Stimulated activated naive B cell treated with anti-CD40 and anti-IgM and Interleukin-4, amounts not matched to agents 10 μg/mL and 1 μg/mL and 100 μg/mL, for 72 hours (primary cell): Measurements from ENCODE around the gene C19orf85.

Experiments used
- ATAC-seq, 2 donors: fragments of 150-1000 bp; cut with Tn5 transposase; replicated peaks; 2 replicates each; pipeline ENCODE4 v1.10.0; 2021; ENCODE audit warnings: moderate library complexity in 1 of 2
- DNase-seq: peaks from one replicate; pipeline ENCODE4 v3.0.0; 2021
- H3K27ac Mint-ChIP-seq: one replicate; pipeline ENCODE4 v1.8.0; 2022; ENCODE audit warnings: mild to moderate bottlenecking, mixed read lengths
- H3K27me3 Mint-ChIP-seq, 2 donors: one replicate each; pipeline ENCODE4 v1.8.0; 2022; ENCODE audit warnings: mixed read lengths in 2 of 2
- H3K36me3 Mint-ChIP-seq, 2 donors: one replicate each; pipeline ENCODE4 v1.8.0; 2022; ENCODE audit warnings: mixed read lengths in 2 of 2, mild to moderate bottlenecking in 1 of 2
- H3K4me1 Mint-ChIP-seq, 2 donors: one replicate each; pipeline ENCODE4 v1.8.0; 2022; ENCODE audit warnings: mixed read lengths in 2 of 2, mild to moderate bottlenecking in 1 of 2
- H3K4me3 Mint-ChIP-seq, 2 donors: one replicate each; pipeline ENCODE4 v1.8.0; 2022; ENCODE audit warnings: mild to moderate bottlenecking in 2 of 2, mixed read lengths in 2 of 2, moderate library complexity in 1 of 2
- H3K9me3 Mint-ChIP-seq, 2 donors: one replicate each; pipeline ENCODE4 v1.8.0; 2022; ENCODE audit warnings: mixed read lengths in 2 of 2, mild to moderate bottlenecking in 1 of 2

Gene C19orf85

DNA sequence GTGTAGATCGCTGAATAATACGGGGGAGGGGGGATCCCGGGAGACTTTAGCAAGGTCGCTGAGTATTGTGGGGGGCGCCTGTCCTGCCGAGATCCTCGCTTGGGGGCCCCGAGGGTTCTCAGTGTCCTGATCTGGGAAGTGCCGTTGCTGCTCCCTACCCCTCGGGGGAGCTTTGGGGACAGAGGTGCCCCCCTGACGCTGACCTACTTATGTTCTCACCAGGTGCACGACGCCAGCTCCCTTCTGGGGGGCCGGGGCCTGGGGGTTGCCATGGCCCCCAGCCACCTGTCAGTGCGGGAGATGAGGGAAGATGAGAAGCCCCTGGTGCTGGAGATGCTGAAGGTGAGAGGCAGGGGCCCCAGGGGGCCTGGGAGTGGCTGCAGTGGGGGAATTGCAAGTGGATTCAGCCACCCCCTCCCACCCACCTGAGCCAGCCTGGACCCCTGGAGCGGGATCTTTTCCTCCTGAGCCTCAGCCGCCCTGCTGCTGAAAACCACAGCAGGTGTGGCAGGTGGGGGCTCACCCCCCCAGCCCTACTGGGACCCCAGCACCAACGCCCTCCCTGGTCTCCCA, 21.0 kb upstream of the C19orf85 start:
- Mint-ChIP-seq H3K4me3 (peak overlapping the region; percentile 74 to 87), H3K9me3 (no peaks in the 10 kb centered on the region), H3K27ac (peak overlapping the region; percentile 89), H3K36me3 (peaks cover 3 to 7% of the 10 kb centered on the region in 2 donors), H3K27me3 (peaks cover 0 to 4% of the 10 kb centered on the region in 2 donors), H3K4me1 (peaks cover 15 to 37% of the 10 kb centered on the region in 2 donors)
- ATAC-seq (peak in 1 of 2 donors; percentile 9), DNase-seq (no peak)

DNA sequence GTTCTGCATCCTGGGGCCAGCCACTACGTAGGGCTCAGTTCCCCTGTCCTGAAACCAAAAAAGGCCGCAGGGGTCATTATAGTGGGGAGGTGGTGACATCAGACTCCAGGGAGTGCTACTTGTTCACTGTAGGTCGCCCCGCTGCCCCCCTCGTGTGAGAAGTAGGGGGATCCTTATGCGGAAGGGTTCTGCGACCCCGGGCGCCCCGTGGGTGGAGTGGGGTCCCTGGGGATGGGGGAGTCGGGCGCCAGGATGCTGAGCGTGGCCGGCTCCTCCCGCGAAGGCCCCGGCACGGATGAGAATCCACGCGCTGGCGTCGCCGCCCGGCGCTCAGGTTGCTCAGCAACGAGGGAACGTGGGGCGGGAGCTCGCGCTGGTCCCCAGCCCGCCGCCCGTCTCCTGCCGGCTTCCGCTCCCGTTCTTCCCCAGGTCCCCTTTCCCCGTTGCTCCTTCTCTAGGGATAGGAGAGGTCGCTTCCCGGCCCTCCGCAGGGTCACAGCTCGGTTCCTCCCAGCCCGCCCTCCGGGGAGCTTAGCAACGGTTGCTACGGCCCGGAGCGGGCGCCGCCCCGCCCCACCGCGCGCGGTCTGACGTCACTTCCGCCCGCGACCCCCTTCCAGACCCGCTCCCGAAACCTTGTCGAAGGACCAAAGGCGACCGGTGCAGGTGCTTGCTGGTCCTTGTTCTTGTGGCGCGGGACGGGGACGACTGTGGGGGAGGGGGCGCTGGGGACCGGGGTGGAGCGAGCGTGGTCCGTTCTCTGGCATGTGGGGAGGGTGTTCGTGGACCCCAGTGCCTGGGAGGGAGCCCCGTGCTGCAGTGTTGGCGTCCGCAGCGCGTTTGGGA, 20.3 kb upstream of the C19orf85 start, which contains the start of gene NAT14:
Gene NAT14 (plus strand): TSS at position 596 of the 846 bp plus-strand sequence. CDS start 521 bp downstream, outside the sequence.
- ATAC-seq (peak; percentile 82 to 87), DNase-seq (peak; percentile 57)
- peak within 1 kb of the TSS; percentile 74 to 87 for H3K4me3 Mint-ChIP-seq
- H3K27me3 Mint-ChIP-seq = no peaks in the 10 kb centered on the region
- no peaks in the 10 kb centered on the region for H3K9me3 Mint-ChIP-seq
- peak within 1 kb of the TSS; percentile 89 for H3K27ac Mint-ChIP-seq
- H3K4me1 Mint-ChIP-seq = peaks cover 16 to 39% of the 10 kb centered on the region in 2 donors
- H3K36me3 Mint-ChIP-seq = peaks cover 5 to 10% of the 10 kb centered on the region in 2 donors

DNA sequence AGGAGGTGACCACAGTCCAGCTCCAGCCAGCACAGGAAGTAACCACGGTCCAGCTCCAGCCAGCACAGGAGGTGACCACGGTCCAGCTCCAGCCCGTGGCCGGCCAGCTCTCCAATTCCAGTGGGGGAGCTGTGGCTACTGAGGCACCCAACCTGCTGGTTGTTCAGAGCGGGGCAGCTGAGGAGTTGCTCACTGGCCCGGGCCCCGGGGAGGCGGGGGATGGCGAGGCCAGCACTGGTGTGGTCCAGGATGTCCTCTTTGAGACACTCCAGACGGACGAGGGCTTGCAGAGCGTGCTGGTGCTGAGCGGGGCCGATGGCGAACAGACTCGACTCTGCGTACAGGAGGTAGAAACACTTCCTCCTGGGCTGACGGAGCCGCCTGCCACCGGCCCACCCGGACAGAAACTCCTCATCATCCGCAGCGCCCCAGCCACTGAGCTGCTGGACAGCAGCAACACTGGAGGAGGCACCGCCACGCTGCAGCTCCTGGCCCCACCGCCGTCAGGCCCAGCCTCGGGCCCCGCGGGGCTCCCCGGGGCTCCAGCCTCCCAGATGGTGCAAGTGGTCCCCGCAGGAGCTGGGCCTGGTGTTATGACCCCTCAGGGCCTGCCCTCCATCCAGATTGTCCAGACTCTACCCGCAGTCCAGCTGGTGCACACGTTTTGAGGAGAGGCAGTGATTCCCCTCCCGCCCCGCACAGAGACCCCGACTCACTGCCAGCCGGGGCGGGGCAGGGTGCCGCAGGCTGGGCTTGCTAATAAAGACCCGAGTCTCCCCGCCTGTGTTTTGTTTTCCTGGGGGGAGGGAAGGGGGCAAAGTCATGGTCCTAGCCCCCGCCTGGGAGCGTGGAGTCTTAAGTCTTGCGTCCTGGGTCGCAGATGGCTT, 19.4 kb upstream of the C19orf85 start:
- Mint-ChIP-seq H3K27me3 (no peaks in the 10 kb centered on the region), H3K36me3 (peaks cover 9 to 17% of the 10 kb centered on the region in 2 donors), H3K4me1 (peaks cover 22 to 48% of the 10 kb centered on the region in 2 donors), H3K9me3 (no peaks in the 10 kb centered on the region), H3K4me3 (peak overlapping the region; percentile 74 to 87), H3K27ac (peak overlapping the region; percentile 84)
- ATAC-seq = no peak
- no peak for DNase-seq

DNA sequence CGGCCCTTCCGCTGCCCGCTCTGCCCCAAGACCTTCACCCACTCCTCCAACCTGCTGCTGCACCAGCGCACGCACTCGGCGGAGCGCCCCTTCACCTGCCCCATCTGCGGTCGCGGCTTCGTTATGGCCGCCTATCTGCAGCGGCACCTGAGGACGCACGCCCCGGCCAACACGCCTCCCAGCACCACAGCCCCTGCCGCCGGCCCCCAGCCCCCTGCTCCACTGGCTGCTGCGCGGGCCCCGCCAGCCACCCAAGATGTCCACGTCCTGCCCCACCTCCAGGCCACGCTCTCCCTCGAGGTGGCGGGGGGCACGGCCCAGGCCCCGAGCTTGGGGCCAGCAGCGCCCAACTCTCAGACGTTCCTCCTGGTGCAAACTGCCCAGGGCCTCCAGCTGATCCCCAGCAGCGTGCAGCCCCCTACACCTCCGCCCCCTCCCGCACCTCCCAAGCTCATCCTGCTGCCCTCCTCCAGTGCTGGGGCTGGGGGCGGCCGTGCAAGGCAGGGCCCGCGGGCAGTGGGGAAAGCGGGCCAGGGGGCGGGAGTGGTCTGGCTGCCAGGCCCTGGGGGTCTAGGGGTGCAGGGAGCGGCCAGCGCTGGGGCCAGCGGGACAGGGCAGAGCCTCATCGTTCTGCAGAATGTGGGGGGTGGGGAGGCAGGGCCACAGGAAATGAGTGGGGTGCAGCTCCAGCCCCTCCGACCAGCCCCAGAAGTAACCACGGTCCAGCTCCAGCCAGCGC, 18.6 kb upstream of the C19orf85 start:
- peak overlapping the region; percentile 31 for H3K27ac Mint-ChIP-seq
- H3K9me3 Mint-ChIP-seq = no peaks in the 10 kb centered on the region
- peaks cover 13 to 22% of the 10 kb centered on the region in 2 donors for H3K36me3 Mint-ChIP-seq
- ATAC-seq = no peak
- peaks cover 28 to 51% of the 10 kb centered on the region in 2 donors for H3K4me1 Mint-ChIP-seq
- no peak for DNase-seq
- H3K27me3 Mint-ChIP-seq = no peaks in the 10 kb centered on the region
- peak overlapping the region in 1 of 2 donors; percentile 57 for H3K4me3 Mint-ChIP-seq

DNA sequence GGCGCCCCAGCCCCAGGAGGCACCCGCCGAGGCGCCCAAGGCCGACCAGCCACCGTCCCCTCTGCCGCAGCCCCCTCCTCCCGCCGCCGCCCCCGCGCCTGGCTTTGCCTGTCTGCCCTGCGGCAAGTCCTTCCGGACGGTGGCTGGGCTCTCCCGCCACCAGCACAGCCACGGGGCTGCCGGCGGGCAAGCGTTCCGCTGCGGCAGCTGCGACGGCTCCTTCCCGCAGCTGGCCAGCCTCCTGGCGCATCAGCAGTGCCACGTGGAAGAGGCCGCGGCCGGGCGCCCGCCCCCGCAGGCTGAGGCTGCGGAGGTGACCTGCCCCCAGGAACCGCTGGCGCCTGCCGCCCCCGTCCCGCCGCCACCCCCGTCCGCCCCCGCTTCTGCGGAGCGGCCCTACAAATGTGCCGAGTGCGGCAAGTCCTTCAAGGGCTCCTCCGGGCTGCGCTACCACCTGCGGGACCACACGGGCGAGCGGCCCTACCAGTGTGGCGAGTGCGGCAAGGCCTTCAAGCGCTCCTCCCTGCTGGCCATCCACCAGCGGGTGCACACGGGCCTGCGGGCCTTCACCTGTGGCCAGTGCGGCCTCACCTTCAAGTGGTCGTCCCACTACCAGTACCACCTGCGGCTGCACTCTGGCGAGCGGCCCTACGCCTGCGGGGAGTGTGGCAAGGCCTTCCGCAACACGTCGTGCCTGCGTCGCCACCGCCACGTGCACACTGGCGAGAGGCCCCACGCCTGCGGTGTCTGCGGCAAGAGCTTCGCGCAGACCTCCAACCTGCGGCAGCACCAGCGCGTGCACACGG, 17.8 kb upstream of the C19orf85 start:
- Mint-ChIP-seq H3K27me3 (no peaks in the 10 kb centered on the region), H3K27ac (no peak overlapping the region), H3K4me3 (no peak overlapping the region), H3K36me3 (peaks cover 16 to 27% of the 10 kb centered on the region in 2 donors), H3K9me3 (no peaks in the 10 kb centered on the region), H3K4me1 (peaks cover 27 to 49% of the 10 kb centered on the region in 2 donors)
- ATAC-seq (no peak), DNase-seq (no peak)

DNA sequence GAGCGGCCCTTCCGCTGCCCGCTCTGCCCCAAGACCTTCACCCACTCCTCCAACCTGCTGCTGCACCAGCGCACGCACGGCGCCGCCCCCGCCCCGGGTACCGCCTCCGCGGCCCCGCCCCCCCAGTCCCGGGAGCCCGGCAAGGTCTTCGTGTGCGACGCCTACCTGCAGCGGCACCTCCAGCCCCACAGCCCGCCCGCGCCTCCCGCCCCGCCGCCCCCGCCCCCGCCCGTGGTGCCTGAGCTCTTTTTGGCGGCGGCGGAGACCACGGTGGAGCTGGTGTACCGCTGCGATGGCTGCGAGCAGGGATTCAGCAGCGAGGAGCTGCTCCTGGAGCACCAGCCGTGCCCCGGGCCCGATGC, 17.2 kb upstream of the C19orf85 start:
- Mint-ChIP-seq H3K36me3 (peaks cover 16 to 27% of the 10 kb centered on the region in 2 donors), H3K9me3 (no peaks in the 10 kb centered on the region), H3K27me3 (no peaks in the 10 kb centered on the region), H3K4me1 (peaks cover 27 to 48% of the 10 kb centered on the region in 2 donors), H3K4me3 (no peak overlapping the region), H3K27ac (no peak overlapping the region)
- ATAC-seq = no peak
- no peak for DNase-seq

DNA sequence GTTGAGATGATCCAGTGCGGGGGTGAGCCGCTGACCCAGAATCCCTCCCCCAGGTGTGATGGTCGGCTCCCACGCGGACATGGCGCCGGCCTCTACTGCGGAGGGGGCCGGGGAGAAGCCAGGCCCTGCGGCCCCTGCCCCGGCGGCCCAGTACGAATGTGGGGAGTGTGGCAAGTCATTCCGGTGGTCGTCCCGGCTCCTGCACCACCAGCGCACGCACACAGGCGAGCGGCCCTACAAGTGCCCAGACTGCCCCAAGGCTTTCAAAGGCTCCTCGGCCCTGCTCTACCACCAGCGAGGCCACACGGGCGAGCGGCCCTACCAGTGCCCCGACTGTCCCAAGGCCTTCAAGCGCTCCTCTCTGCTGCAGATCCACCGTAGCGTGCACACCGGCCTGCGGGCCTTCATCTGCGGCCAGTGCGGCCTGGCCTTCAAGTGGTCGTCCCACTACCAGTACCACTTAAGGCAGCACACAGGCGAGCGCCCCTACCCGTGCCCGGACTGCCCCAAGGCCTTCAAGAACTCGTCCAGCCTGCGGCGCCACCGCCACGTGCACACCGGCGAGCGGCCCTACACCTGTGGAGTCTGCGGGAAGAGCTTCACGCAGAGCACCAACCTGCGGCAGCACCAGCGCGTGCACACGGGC, 16.7 kb upstream of the C19orf85 start:
- DNase-seq (no peak), ATAC-seq (no peak)
- peaks cover 16 to 27% of the 10 kb centered on the region in 2 donors for H3K36me3 Mint-ChIP-seq
- H3K4me3 Mint-ChIP-seq = no peak overlapping the region
- no peak overlapping the region for H3K27ac Mint-ChIP-seq
- no peaks in the 10 kb centered on the region for H3K9me3 Mint-ChIP-seq
- H3K27me3 Mint-ChIP-seq = no peaks in the 10 kb centered on the region
- peaks cover 27 to 47% of the 10 kb centered on the region in 2 donors for H3K4me1 Mint-ChIP-seq

DNA sequence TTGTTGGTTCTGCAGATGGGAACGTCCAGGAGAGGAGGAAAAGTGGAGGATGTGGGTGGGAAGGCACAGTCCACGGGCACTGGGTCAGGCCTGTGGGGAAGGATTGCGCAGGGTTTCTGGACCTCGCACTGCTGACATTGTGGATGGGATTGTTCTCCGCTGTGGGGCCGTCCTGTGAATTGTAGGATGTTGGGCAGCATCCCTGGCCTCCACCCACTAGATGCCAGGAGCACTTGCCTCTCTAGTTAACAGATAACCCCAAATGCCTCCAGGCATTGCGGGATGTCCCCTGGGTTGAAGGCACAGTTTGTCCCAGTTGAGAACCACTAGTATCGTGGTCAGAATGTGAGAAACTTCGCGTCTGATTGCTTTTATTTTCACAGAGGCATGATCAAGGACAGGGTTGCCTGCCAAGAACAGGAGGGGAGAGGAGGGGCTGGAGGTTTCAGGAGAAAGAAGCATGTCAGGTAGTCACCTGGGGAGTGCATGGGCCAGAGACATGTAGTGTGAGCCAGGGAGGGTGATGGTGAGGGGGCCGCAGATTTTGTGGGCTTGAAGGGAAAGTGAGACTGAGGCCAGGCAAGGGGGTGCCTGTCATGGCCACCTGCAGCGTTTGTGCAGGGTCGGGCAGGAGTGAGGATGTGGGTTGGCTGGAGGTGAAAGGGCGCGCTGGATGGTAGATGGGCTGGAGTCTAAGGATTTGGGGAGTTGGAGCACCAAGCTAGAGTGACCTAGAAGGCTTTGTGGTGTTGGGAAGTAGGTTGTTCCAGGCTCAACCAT, 15.1 kb upstream of the C19orf85 start:
- DNase-seq (no peak), ATAC-seq (no peak)
- Mint-ChIP-seq H3K4me3 (no peak overlapping the region), H3K27ac (no peak overlapping the region), H3K9me3 (no peaks in the 10 kb centered on the region), H3K27me3 (no peaks in the 10 kb centered on the region), H3K4me1 (peaks cover 23 to 45% of the 10 kb centered on the region in 2 donors), H3K36me3 (peaks cover 16 to 22% of the 10 kb centered on the region in 2 donors)

DNA sequence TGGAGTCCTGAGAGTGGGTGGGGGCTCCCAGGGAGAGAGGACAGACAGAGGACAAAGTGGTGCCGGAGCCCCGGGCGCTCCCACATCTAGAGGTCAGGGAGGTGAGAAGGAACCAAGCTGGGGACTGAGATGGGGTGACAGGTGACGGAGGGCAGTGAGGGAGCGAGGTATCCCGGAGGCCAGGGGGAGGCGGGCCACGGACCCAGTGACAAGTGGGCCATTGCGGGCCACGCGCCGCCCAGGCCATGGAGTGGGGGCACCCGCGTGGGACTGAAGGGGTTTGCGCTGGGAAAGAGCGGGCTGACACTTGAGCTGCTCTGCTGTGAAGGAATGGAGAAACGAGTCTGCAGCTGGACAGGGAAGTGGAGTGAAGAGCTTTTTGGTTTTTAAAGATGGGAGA, 14.5 kb upstream of the C19orf85 start:
- Mint-ChIP-seq H3K9me3 (no peaks in the 10 kb centered on the region), H3K4me3 (no peak overlapping the region), H3K4me1 (peaks cover 21 to 40% of the 10 kb centered on the region in 2 donors), H3K27me3 (no peaks in the 10 kb centered on the region), H3K36me3 (peaks cover 16 to 22% of the 10 kb centered on the region in 2 donors), H3K27ac (no peak overlapping the region)
- no peak for DNase-seq
- no peak for ATAC-seq

DNA sequence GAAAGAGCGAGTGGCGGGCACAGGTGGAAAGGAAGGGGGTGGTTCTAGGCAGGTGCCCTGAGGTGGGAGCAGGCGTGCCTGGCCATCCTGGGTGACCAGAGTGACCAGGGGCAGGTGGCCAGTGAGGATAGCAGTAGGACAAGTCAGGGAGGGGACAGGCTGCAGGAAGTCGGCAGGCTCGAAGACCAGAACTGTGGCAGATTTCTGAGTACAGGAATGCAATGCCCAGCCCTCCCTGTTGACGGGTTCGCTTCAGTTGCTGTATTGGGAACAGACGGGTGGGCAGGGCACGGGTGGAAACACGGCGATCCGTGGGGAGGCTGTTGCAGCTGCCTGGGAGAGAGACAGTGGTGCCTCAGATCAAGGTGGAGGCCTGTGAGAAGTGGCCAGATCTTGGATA, 13.8 kb upstream of the C19orf85 start:
- no peaks in the 10 kb centered on the region for H3K27me3 Mint-ChIP-seq
- ATAC-seq (no peak), DNase-seq (no peak)
- peaks cover 21 to 40% of the 10 kb centered on the region in 2 donors for H3K4me1 Mint-ChIP-seq
- peak overlapping the region; percentile 93 for H3K4me3 Mint-ChIP-seq
- no peaks in the 10 kb centered on the region for H3K9me3 Mint-ChIP-seq
- peaks cover 16 to 22% of the 10 kb centered on the region in 2 donors for H3K36me3 Mint-ChIP-seq
- no peak overlapping the region for H3K27ac Mint-ChIP-seq

DNA sequence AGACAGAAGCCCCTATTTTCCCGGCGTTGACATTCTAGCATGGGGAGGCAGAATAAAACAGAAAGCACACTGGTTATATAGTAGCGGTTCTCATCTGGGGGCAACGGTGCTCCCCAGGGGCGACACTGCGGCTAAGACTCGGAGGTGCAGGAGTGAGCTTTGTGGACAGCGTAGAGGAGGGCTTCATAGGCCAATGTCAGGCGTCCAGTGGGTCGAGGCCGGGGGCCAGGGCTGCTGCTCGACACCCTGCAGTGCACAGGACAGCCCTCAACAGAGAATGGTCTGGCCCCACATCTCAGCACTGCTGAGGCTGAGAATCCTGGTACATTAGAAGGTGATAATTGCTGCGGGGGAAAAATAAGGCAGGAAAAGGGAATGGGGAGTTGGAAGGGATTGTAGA, 13.4 kb upstream of the C19orf85 start:
- H3K9me3 Mint-ChIP-seq = no peaks in the 10 kb centered on the region
- ATAC-seq = no peak
- H3K4me3 Mint-ChIP-seq = peak overlapping the region; percentile 93
- H3K27ac Mint-ChIP-seq = no peak overlapping the region
- no peaks in the 10 kb centered on the region for H3K27me3 Mint-ChIP-seq
- peaks cover 21 to 40% of the 10 kb centered on the region in 2 donors for H3K4me1 Mint-ChIP-seq
- DNase-seq = no peak
- peaks cover 14 to 22% of the 10 kb centered on the region in 2 donors for H3K36me3 Mint-ChIP-seq
